Raji (cell line): ENCODE results near the gene ENOX2.

ENCODE experiments used
- POLR2A ChIP-seq: IDR thresholded peaks from 2 replicates; pipeline ENCODE4 v1.6.1; 2011; ENCODE audit warnings: low read depth, low read length, control low read depth; ENCODE audit not compliant: insufficient read depth

The ENOX2 gene

DNA sequence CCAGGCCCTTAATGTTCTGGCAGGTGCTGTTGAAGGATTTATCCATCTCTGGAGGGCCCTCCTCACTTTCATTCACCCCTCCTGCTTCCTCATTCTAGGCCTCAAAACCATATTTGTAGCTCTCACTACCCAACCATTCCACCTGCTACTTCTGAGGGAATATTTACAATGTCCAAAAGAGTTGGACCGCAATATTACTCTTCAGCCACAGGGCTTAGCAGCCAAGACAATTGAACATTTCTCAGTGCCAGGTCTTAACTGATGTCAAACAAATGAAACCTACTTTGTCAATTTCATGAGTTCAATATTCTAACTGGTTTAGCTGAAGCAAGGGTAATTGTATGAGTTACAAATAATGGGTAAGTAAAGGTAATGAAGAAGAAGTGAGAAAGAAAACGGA lies 113.2 kb downstream of the ENOX2 start:
- TF ChIP-seq POLR2A = no peak

DNA sequence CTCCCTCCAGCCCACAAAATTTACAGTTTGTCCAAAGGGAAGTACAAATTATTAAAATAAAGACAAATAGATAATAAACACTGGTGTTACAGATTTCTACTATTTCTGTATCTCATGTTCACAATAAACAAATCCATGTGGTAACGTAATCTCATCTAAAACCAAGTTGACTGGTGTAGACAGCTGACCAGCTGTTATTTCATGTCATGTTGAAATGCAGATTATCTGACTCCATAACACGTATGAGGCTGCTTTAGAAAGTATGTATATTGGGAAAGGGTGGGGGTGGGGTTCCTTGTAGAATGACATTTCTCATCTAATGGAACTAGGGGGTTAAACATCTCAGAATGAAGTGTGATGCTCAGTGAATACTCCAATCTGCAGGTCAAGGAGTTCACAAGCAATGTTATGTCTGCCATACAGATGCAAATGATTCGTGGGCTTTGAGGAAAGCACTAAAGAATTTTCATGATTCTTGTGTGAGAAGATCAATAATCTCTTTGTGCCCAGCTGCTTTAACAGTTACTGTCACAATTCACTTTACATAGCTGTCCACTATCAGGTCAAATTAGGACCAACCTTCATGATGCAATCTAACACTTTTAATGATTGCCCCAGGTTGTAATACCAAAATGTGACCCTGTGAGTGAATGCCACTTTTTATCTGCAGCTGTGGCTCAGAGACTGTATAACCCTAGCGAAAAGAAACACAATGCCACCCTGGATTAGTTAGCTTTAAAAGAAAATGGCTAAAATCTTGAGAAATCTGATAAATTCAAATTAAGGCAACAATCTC lies 114.0 kb downstream of the ENOX2 start:
- TF ChIP-seq POLR2A = no peak

DNA sequence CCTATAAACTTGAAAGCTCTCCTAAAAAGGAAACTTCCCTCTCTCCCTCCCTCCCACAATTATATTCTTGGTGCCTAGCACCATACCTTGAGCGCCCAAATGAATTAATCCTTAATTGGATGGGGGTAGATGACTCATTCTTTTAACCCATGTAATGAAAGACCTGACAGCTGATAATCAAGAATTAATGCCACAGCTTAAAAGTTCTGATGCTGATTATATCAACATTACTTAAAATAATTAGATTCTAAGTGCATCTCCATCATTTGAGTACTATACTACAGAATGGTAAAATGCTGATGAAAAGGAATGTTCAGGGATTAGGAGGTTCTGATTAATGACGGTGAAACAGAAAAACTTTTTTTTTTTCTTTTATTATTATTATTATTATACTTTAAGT lies 117.0 kb downstream of the ENOX2 start:
- TF ChIP-seq POLR2A = no peak

DNA sequence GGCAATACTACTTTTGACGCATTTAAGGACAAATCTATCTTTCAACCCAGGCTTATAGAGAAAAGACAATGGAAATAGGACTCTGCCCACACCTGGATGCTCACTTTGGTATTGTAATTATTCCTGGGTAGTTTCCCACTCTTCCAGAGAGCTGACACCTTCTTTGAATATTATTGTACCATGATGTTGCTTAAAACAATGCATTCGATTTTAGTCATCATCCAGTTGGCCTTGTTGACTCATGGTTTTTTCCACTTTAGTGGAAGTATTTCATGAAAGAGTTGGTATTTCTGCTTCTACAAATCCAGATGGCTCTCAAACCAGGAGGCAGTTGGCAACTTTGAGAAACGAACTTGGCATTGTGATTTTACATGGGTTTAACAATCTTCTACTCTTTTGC lies 124.2 kb downstream of the ENOX2 start:
- TF ChIP-seq POLR2A = no peak

DNA sequence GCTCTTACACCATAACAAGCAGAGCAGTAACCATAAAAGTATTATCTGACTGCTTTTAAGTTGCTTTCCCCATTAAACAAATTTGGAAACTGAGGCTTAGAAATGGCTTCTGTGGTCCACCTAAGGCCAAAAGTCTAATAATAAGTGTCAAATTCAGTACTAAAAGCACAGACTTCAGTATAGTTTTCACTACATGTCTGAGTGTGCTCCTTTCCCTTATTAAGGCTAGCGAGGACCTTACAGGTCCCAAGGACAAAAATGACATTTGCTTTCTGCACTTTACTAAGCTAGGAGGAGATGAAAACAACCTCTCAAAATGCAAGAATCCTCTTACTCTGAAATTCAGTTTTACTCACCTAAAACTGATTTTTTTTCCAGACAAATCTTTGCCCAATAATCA lies 127.2 kb downstream of the ENOX2 start:
- no peak for TF ChIP-seq POLR2A

DNA sequence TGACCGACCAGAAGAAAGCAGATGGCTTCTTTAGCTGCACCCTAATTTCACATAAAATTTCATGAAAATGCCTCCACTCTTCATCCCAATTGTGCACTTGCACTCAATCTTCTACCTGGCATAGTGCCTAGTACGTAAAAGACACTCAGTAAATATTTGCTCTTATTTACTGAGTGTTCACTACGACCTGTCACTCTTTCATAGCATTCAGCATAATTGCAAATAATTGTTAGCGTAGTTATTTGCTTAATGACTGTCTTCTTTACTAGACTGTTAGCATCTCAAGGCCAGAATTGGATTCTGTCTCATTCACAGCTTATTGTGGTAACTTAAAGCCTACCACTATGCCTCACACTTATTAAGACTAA lies 130.2 kb downstream of the ENOX2 start:
- no peak for TF ChIP-seq POLR2A

DNA sequence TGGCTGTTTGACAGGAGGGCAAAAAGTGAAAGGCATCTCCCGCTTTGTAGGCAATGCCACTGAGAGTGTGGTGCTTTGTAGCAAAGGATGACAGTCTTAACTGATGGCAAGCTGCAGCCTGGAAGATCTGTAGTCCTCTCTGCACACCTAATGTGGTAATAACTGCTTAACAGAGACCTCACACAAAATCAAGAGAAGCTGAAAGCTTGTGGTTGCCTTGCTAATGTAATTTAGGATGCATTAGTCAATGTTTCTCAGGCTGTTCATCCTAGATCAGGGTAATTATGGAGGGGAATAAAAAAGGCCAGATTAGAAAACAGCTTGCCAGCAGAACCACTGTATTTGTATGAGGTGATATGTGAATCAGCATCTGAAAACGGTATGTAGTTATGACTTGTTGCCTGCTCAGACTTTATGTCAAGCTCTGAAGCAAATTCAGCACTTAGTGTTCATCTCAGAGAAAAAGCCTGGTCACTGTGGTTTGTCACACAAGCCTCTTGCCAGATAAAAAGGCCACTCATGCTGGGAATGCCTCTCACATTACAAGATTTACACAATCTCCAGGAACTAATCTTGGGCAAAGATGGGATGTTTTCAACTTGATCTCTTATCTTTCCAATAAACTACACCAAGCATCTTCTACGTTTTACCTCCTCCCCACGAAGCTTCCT lies 130.8 kb downstream of the ENOX2 start:
- TF ChIP-seq POLR2A = no peak

DNA sequence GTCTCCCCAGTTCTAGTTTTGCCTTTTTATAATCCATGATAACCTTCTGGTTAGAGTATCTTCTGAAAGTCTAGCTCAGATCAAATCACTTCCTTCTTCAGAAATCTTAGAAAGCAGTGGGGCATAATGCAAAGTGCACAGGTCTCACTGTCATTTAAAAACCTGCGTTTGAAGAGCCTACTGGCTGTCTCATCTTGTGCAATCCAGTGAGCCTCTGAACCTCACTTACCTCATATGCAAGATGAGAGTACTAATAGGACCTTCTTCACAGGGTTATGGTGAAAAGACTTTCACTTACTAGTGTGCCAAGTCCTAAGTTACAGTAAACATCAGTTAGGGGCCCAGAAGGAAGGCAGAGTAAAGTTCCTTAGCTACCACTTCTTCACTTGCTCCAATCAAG lies 131.4 kb downstream of the ENOX2 start:
- no peak for TF ChIP-seq POLR2A

DNA sequence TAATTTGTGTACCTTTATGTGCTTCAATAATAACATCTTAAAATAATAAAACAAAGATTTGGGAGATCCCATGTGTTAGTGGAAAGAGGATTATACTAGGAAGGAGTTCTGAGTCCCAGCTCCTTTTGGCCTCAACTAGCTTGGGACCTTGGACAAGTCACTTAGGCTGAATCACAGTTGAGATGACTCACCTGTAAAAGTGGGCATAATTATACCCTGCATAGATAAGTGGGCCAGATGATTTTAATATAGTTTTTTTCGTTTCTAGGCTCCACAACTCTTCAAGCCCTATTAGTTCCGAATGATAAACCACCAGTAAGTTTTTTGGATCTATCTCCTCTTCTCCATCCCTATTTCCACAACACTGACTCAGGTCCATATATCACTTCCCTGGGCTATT lies 131.8 kb downstream of the ENOX2 start:
- TF ChIP-seq POLR2A = no peak

DNA sequence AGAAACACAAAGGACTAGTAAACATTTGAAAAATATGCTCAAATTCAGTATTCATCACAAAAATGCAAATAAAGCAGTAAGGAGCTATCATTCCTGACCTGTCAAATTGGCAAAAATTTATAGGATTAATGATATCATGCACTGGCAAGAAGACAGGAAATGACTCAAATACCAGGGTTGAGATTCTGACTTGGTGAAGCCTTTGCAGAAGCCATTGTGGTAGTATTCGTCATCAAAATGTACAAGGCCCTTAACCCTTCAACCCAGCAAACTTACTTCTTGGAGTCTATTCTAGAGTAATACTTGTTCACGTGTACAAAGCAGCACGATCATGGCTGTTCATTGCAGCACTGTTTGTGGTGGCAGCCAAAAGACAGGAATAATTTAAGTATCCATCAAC lies 132.4 kb downstream of the ENOX2 start:
- no peak for TF ChIP-seq POLR2A

DNA sequence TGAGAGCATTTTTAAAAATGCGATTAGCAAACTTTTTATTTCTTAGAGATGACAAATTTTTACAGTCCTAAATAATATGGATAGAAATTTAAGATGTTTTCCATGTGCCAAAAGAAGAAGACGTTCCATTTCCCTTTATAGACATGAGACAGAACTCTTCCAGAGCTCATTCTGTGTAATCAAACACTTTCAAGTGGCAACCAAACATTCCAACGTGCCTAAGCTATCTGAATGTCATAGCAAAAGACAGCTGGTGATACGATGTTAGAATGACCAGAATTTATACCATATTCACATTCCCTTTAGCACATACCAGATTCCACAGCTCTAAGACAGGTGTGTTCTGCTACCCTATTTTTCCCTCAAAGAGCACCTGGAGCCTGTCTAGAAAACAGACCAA lies 133.2 kb downstream of the ENOX2 start:
- no peak for TF ChIP-seq POLR2A

DNA sequence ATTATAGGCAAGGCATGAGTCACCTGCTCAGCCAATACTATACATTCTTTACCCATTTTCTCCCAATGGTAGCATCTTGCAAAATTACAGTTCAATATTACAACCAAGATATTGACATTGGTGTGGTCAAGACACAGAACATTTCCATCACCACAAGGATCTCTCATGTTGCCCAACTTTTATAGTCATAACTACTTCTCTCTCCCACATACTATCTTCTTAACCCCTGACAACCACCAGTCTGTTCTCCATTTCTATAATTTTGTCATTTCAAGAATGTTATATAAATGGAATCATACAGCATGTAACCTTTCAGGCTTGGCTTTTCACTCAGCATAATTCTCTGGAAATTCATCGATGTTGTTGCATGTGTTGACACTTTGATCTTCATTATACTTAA lies 144.9 kb downstream of the ENOX2 start:
- no peak for TF ChIP-seq POLR2A

DNA sequence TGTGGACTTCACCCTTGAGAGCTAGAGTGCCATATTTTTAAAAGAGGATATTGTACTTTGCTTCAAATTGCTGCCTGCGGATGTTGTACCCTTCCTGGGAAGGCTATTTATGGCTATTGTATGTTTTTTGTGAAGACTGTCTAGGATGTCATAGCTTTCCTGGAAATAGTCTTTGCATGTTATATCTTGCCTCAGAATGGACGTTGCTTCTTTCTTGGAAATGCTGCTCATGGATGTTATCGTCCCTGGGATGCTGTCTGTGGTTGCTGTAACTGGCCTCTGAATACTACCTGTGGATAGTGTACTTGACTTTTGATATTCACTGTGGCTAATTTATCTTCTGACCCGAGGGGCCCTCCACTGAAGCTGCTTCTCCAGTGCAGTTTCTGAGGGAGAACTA lies 146.8 kb downstream of the ENOX2 start:
- no peak for TF ChIP-seq POLR2A

DNA sequence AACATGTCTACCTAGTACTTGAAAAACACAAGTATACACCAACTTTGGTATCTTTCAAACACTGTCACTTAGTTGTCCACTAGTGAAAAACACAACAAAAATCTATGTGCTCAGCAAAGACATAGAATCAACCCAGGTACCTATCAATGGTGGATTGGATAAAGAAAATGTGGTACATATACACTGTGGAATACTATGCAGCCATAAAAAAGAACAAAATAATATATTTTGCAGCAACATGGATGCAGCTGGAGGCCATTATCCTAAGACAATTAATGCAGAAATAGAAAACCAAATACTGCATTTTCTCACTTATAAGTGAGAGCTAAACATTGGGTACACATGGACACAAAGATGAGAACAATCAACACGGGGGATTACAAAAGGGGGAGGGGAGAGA lies 148.7 kb downstream of the ENOX2 start:
- TF ChIP-seq POLR2A = no peak

DNA sequence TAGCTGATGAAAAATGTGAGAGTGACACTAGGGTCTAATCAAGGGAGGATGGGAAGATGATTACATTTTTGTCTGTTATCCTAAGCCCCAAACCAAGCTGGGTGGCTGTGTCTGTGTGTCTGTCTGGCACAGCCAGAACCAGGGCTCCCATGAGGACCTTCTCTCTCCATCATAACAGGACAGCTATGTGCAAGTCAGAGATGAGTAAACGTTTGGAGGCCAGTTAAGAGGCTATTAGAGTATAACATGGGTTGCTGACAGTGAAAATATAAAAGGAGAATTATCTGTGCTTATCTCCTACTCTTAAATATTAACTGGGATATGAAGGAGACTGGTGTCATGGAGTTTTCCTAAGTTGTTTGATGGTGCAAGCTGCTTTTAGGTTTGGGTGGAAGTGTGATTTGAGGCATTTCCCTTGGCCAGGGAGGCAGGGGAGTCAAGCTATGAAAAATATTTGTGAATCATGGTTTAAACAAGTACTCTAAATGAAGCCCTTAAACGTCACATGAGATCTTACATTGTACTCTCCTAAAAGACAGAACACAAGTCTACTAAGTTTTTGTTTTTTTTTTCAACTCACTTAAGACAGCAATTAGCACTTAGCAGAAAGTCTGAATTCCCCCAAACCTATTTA lies 156.2 kb downstream of the ENOX2 start:
- no peak for TF ChIP-seq POLR2A

DNA sequence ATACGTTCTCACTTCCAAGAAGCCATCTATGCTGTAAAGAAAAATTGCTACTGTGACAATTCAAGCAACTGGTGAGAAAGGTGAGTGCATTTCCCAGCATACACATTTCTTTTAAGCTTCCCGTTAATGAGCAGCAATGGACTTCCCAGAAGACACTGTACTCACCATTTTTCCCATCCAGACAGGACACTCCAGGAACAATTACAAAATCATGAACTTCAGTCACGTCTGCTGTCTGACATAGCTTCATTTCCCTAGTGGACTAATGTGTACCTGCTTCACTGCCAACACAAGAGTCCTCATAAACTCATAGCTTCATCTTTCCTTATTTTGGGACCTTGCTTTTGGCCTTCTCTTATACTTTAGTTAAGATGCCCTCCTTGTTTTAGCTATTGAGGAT lies 156.9 kb downstream of the ENOX2 start:
- no peak for TF ChIP-seq POLR2A

DNA sequence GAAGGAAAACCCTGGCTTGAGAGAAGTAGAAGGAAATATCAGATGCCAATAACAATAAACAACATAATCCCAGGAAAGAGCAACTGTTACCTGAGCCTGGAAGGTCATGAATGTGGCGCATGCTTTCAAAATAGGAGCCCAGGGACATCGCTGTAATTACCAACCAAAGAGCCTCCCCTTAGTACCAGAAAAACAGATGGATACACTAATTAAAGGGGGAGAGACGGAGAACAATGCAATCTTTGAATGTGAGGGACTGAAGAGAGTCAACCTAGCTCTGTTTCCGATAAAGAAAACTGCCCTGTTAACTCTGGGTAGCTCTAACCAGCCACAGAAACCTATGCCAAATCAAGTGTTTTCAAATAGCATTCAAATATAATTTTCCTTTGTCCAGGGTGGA lies 161.4 kb downstream of the ENOX2 start:
- TF ChIP-seq POLR2A = no peak

DNA sequence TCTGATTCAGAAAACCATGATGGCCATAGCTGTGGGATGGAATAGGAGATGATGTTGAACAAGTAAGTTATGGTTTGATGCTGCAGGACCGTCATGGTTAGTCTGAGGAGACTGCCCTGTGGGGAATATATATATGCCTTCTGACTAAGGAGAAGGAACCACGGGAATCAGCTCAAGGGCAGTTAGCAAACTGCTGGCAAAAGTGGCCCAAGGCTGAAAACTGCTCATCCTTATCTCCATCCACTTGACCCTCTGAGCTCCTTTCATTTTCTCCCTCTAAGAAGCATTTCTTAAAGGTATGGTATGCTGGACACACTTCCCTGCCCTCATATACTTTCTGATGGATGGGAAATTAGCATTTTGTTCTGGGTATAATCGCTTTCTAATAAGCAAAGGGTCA lies 161.9 kb downstream of the ENOX2 start:
- no peak for TF ChIP-seq POLR2A
